ENCODE measurements around the gene HAO2. TPM values are rescaled to one million over a fixed set of nuclear protein-coding genes. Genes with fewer than 3 reads are reported as not detected.

HAO2 gene
- total RNA-seq, 1 donor from 2014 or later: not detected

- H3K4me1 Mint-ChIP-seq (ENCODE audit: low read depth): no peaks in the 10 kb centered on the region
Observed at GRCh38 chr1:119397986-119398385, 29.4 kb downstream of the HAO2 start.

DNA sequence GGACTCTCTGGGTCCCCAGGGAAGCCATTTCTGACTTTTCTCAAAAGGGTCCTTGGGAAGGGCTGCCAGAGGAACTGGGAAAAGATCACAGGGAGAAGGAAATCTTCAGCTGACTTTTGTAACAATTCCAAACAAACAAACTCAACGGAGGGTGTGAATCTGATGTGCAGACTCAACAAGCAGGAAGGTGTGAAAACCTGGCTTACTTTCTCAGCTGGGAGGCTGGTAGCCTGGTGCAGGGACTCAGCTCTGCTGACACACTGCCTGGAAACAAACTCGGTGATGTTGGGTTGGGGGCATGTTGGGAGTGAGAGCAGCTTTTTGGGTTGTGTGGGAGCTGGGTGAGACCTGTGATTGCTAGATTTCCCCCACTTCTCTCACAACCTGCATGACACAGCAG is 36.2 kb downstream of the HAO2 start:
- H3K4me1 Mint-ChIP-seq (ENCODE audit: low read depth): peaks cover 7% of the 10 kb centered on the region
- no peak for DNase-seq (ENCODE audit: low spot score)
- peaks cover 8% of the 10 kb centered on the region for H3K36me3 Mint-ChIP-seq (ENCODE audit: low read depth)
- no peak overlapping the region for H3K27ac Mint-ChIP-seq (ENCODE audit: unreplicated experiment)
- no peak for TF ChIP-seq CTCF (IDR thresholded peaks at IDR 0.05)
- H3K4me3 Mint-ChIP-seq (ENCODE audit: unreplicated experiment): no peak overlapping the region
- peaks cover 10% of the 10 kb centered on the region for H3K27me3 Mint-ChIP-seq (ENCODE audit: low read depth)
- H3K9me3 Mint-ChIP-seq (ENCODE audit: low read depth): peaks cover 28% of the 10 kb centered on the region

More at GRCh38 chr1:119397986-119398385, 29.4 kb downstream of the HAO2 start:
- no peak for TF ChIP-seq CTCF (IDR thresholded peaks at IDR 0.05)
- H3K27ac Mint-ChIP-seq (ENCODE audit: unreplicated experiment): no peak overlapping the region
- H3K36me3 Mint-ChIP-seq (ENCODE audit: low read depth): peaks cover 3% of the 10 kb centered on the region
- H3K9me3 Mint-ChIP-seq (ENCODE audit: low read depth): no peaks in the 10 kb centered on the region
- DNase-seq (ENCODE audit: low spot score): no peak
- no peak overlapping the region for H3K4me3 Mint-ChIP-seq (ENCODE audit: unreplicated experiment)
- H3K27me3 Mint-ChIP-seq (ENCODE audit: low read depth): peaks cover 8% of the 10 kb centered on the region

DNA sequence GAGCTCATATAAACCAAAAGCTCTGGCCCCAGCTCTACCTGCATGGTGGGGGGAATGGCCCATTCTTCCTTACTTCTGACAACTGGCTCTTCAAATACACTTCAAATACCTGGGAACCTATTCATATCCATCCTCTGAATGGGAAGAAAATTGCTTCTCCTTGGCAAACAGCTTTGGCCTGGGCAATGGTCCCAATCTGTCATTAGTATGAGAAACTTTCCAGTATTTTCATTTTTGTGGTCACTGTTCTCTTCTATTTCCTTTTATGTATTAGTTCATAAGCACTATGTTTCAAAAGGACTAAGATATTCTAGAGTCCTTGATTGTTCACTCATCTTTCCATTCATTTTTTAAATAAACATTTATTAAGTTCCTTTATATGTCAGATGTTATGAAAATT is 41.1 kb downstream of the HAO2 start:
- Mint-ChIP-seq H3K9me3 (ENCODE audit: low read depth) (peaks cover 23% of the 10 kb centered on the region), H3K36me3 (ENCODE audit: low read depth) (peaks cover 3% of the 10 kb centered on the region), H3K27me3 (ENCODE audit: low read depth) (peaks cover 2% of the 10 kb centered on the region), H3K4me1 (ENCODE audit: low read depth) (peaks cover 15% of the 10 kb centered on the region), H3K27ac (ENCODE audit: unreplicated experiment) (peak overlapping the region; percentile 32), H3K4me3 (ENCODE audit: unreplicated experiment) (no peak overlapping the region)
- DNase-seq (ENCODE audit: low spot score): no peak
- TF ChIP-seq CTCF (IDR thresholded peaks at IDR 0.05): no peak

- Mint-ChIP-seq H3K4me3 (ENCODE audit: unreplicated experiment) (no peak overlapping the region), H3K9me3 (ENCODE audit: low read depth) (peaks cover 21% of the 10 kb centered on the region), H3K4me1 (ENCODE audit: low read depth) (peaks cover 15% of the 10 kb centered on the region), H3K27ac (ENCODE audit: unreplicated experiment) (no peak overlapping the region), H3K27me3 (ENCODE audit: low read depth) (peaks cover 2% of the 10 kb centered on the region), H3K36me3 (ENCODE audit: low read depth) (peaks cover 2% of the 10 kb centered on the region)
- TF ChIP-seq CTCF (IDR thresholded peaks at IDR 0.05): no peak
- DNase-seq (ENCODE audit: low spot score): no peak
Observed at GRCh38 chr1:119410961-119411360, 42.4 kb downstream of the HAO2 start.

DNA sequence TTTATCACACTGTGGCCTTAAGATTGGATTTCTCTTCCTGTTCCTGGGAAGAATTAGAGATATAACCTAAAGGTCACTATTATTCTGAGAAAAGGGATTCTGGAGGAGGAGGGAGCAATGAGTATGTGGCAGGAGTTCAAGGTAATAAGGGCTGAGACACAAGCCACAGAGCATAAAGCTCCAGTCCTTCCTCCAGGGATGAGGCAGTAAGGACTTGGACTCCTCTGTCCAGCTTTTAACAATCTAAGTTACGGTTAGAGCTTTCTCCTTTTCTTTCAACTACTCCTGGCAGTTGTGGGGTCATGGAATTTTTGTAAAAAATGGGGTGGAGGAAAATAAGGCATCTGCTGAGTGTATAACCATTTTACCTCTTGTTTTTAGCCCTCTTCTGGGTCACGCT is 46.4 kb downstream of the HAO2 start, which contains the start of gene HSD3B2:
Gene HSD3B2, plus strand, starts transcription at position 201 of the 400 bp plus-strand sequence. CDS start 270 bp downstream, outside the sequence.
- Mint-ChIP-seq H3K4me1 (ENCODE audit: low read depth) (peaks cover 24% of the 10 kb centered on the region), H3K36me3 (ENCODE audit: low read depth) (no peaks in the 10 kb centered on the region), H3K27me3 (ENCODE audit: low read depth) (peaks cover 6% of the 10 kb centered on the region), H3K4me3 (ENCODE audit: unreplicated experiment) (no peak within 1 kb of the TSS), H3K27ac (ENCODE audit: unreplicated experiment) (no peak within 1 kb of the TSS), H3K9me3 (ENCODE audit: low read depth) (no peaks in the 10 kb centered on the region)
- no peak for TF ChIP-seq CTCF (IDR thresholded peaks at IDR 0.05)
- no peak for DNase-seq (ENCODE audit: low spot score)

Measured in chondrocyte (in vitro differentiated cells).